Measurements from ENCODE around the gene MGST1.
A peak's percentile ranks its signal among the peaks of the same experiment; 100 is the strongest.
"Not testable (repeated sequence)": the region's sequence is repeated elsewhere in the genome, so short reads cannot be mapped to it uniquely, and the experiment has no call there.

The MGST1 gene

GRCh38 chr12:16358878-16359277 lies 11.4 kb downstream of the MGST1 start:
- no peak for DNase-seq

DNA sequence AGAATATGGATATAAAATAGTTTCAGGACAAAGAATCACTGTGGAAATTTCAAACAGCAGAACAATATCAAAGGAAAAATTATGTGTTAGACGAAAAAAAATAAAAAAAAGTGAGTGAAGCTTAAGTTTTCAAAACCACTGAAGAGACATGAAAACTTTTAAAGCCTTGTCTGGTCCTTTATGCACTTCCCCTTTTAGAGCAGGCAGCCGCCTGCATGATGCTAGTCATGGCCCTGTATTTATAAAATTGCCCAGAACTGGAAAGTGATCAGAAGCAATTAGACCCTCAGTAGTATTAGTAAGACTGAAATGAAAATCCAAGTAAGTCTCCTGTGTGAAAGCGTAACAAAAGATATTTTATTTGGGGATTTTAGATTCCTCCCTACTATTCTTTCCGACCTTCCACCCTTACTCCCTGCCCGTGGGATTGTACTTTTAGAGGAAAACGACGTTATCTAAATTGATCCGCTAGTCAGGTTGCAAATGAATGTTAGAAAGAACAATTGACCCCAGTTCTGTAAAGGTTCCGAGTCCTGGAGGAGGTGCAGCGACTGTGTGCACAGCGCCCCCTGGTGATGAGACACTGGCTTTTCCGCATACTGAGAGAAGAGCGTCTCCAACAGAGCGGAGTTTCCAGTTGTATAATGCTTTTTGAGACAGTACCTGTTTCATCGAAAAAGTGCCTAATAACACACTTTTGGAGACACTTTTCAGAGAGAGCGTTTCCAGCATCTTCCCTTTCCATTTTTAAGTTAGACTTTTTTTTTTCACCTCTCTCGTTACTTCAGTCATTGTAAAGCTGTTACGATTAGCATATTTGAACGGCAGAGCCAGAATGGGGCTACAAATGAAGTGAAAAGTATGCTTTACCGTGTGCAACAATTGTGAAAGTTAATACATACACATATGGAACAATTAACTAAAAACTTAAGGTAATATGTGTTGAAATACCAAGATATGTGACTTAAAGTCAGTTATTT lies 12.4 kb downstream of the MGST1 start:
- peak; percentile 48 for DNase-seq

GRCh38 chr12:16361142-16361783 lies 13.8 kb downstream of the MGST1 start:
- DNase-seq: no peak

DNA sequence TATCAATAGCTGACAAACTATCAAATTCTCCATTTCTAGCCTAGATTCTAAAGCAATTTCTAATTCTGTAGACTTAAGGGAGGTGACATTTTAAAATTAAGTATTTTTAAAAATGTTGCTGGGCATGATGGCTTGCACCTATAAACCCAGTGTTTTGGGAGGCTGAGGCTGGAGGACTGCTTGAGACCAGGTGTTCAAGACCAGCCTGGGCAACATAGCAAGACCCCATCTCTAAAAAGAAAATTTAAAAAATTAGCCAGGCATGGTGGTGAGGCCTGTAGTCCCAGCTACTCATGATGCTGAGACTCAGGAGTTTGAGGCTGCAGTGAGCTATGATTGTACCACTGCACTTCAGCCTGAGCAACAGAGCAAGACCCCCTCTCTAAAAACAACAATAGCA lies 15.1 kb downstream of the MGST1 start:
- DNase-seq: no peak

DNA sequence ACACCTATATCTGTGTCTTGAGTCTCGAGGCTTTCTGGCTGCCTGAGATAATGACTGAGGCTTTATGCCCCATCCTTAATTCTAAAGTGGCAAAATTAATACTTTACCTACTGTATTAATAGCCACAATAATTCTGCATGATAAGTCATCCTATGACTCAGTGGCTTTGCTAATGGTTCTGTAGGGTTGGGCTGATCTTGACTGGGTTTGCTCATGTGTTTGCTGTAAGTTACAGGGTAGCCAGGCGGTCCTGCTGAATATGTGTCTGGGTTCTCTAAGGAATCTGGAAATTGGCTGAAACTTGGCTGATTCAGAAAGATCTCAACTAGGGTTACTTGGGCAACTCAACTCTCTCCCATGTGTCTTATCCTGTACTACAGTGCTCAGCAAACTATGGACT lies 21.7 kb downstream of the MGST1 start:
- DNase-seq: no peak

GRCh38 chr12:16370096-16370495 lies 22.7 kb downstream of the MGST1 start:
- DNase-seq: no peak

- not testable (repeated sequence) for DNase-seq
Measured at GRCh38 chr12:16382652-16383312, 35.3 kb downstream of the MGST1 start.

- no peak for DNase-seq
Measured at GRCh38 chr12:16384732-16385131, 37.3 kb downstream of the MGST1 start.

- peak; percentile 42 for DNase-seq
Measured at GRCh38 chr12:16385782-16386646, 38.6 kb downstream of the MGST1 start.

DNA sequence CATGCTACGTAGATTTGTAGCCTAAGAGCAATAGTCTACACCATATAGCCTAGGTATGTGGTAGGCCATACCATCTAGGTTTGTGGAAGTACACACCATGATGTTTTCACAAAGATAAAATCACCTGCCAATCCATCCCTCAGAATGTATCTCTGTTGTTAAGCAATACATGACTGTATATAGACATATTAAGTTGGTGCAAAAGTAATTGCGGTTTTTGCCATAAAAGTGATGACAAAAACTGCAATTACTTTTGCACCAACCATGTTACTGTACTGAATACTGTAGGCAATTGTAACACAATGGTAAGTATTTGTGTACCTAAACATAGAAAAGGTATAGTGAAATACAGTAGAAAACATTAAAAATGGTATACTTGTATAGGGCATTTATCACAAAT lies 40.5 kb downstream of the MGST1 start:
- DNase-seq: no peak

GRCh38 chr12:16389594-16389993 lies 42.1 kb downstream of the MGST1 start:
- no peak for DNase-seq

DNA sequence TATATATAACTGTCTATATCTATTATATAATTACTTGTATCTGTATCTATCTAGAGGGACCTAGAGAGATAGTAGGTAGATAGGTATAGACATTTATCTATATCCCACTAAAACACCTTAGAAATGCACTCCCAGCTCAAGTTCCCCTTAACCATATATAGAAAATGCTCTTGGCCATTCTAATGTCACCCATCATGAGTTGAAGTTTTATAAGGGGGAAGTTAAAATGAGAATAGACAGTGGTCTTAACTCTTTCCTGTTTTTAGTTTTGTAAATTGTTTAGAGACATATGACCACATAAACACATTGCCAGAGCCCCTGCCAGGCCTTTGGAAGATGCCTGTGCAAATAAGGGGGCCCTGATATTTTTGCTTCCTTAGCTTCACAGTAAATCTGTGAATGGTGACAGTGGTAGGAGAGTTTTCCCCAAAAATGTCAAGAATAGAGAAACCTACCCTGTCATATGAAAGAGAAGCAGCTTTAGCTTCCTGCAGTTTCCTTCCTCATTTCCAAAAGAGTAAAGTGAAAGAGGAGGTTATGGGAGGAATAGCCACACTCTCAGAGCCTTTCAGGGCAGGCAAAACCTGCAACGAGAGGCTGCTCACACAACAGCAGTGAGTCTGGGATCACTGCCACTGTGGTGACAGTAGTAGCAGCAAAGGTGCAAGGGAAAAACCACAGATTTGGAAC lies 45.5 kb downstream of the MGST1 start:
- DNase-seq: no peak

DNA sequence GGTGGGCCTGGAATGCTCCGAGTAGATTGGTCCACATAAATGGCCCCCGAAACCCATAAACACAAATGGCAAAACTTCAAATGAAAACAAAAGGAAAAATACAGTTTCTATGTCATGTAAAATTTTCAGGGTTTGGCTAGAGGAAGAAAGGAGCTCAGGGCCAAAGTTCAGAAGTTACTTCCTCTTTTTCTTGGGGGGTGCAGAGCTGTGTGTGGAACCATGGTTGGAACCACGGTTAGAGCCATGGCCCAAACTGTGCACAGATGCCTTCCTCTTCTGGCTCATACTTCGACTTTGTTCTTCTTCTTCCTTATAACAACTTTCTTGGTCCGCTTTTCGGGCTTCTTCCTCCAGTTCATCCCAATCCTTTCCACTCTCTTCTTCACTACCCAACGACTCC lies 51.7 kb downstream of the MGST1 start:
- DNase-seq: peak; percentile 31

- DNase-seq: not testable (repeated sequence)
Measured at GRCh38 chr12:16401835-16402234, 54.4 kb downstream of the MGST1 start.

GRCh38 chr12:16407346-16407745 lies 59.9 kb downstream of the MGST1 start:
- DNase-seq: no peak
